ENCODE results near the gene CMC1.
"Not testable (repeated sequence)": the region's sequence is repeated elsewhere in the genome, so short reads cannot be mapped to it uniquely, and the experiment has no call there.

GRCh38 chr3:28199643-28200042, 41.8 kb upstream of the CMC1 start:
- TF ChIP-seq CTCF (IDR thresholded peaks at IDR 0.05; ENCODE audit: insufficient read depth, low read length, poor library complexity, severe bottlenecking); EZH2phosphoT487 (conservative IDR thresholded peaks at IDR 0.05; ENCODE audit: low read length): not testable (repeated sequence)
